GM12878 (cell line): ENCODE measurements around the gene SNX15.

ENCODE experiments used
- CBX5 ChIP-seq: sonication (generic); IDR thresholded peaks from 2 replicates; pipeline ENCODE4 v1.6.1; 2016; ENCODE audit warnings: low read depth, moderate library complexity, mild to moderate bottlenecking, inconsistent platforms
- CTCF ChIP-seq, 3 experiments: IDR thresholded peaks in 2 of 3; conservative IDR thresholded peaks in 1 of 3; 2 replicates each; pipeline ENCODE4 v1.5.1; 2011; ENCODE audit warnings: low read depth in 3 of 3, low read length in 3 of 3, mild to moderate bottlenecking in 3 of 3, control low read depth in 2 of 3, moderate library complexity in 2 of 3, inconsistent platforms in 1 of 3, mixed read lengths in 1 of 3; ENCODE audit not compliant: control insufficient read depth in 2 of 3, insufficient read depth in 1 of 3; ENCODE audit errors: extremely low read depth in 1 of 3
- EP300 ChIP-seq, 2 experiments: fragments of 150-350 bp in 1 of 2; IDR thresholded peaks; 2 replicates each; pipeline ENCODE4 v1.6.1; 2011 to 2012; ENCODE audit warnings: low read depth in 2 of 2, low read length in 2 of 2, borderline replicate concordance in 1 of 2, improper control_type of control experiment in 1 of 2, inconsistent platforms in 1 of 2; ENCODE audit not compliant: control insufficient read depth in 1 of 2
- EZH2 ChIP-seq: IDR thresholded peaks from 2 replicates; pipeline ENCODE4 v1.6.1; 2012; ENCODE audit warnings: low read depth, mild to moderate bottlenecking, control low read depth, inconsistent platforms, low read length, borderline replicate concordance; ENCODE audit not compliant: control insufficient read depth
- JUNB ChIP-seq: IDR thresholded peaks from 2 replicates; pipeline ENCODE4 v1.6.1; 2016; ENCODE audit warnings: antibody characterized with exemption, mild to moderate bottlenecking
- POLR2A ChIP-seq: IDR thresholded peaks from 2 replicates; pipeline ENCODE4 v1.6.1; 2011; ENCODE audit warnings: low read depth, mild to moderate bottlenecking, low read length
- SIX5 ChIP-seq: IDR thresholded peaks from 2 replicates; pipeline ENCODE4 v1.6.1; 2011; ENCODE audit warnings: mild to moderate bottlenecking, low read depth, low read length, moderate library complexity; ENCODE audit not compliant: severe bottlenecking
- ZNF24 ChIP-seq: fragments of 450-650 bp; IDR thresholded peaks from 2 replicates; pipeline ENCODE4 v1.6.1; 2017; ENCODE audit warnings: antibody characterized with exemption, mild to moderate bottlenecking

GRCh38 chr11:65065851-65066250 lies 38.6 kb downstream of the SNX15 start:
- TF ChIP-seq SIX5 (no peak), CBX5 (no peak), POLR2A (no peak), CTCF (IDR thresholded peaks at IDR 0.05 in 2 of 3, conservative IDR thresholded peaks at IDR 0.05 in 1 of 3; ENCODE audit: control insufficient read depth in 2 of 3, extremely low read depth in 1 of 3, insufficient read depth in 1 of 3, low read depth in 3 of 3, low read length in 3 of 3) (no peak), EP300 (IDR thresholded peaks at IDR 0.05; ENCODE audit: borderline replicate concordance in 1 of 2, control insufficient read depth in 1 of 2, low read depth in 2 of 2, low read length in 2 of 2) (no peak), EZH2 (no peak), ZNF24 (no peak), JUNB (no peak)
